Measurements from ENCODE around the gene PPP1R14D.

DNA sequence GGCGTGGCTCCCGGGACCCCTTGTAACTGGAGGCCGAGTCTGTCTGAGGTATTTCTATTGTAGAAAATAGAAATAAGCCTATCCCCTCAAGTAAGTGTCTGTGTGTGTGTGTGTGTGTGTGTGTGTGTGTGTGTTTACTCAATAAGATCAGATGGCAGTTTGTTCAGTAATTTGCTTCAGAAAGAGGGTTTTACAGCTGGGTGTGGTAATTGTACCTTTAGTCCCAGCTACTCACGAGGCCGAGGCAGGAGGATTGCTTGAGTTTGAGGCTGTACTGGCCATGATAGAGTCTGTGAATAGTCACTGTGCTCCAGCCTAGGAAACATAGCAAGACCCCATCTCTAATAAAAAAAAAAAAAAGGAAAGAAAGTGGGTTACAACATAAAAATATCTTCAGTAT, 24.0 kb upstream of the PPP1R14D start:
- TF ChIP-seq POLR2AphosphoS5 (IDR thresholded peaks at IDR 0.05; ENCODE audit: low read depth, low read length), result no peak
- TF ChIP-seq RNF2 (IDR thresholded peaks at IDR 0.05; ENCODE audit: borderline replicate concordance, low read depth, low read length, missing control alignments, poor library complexity, severe bottlenecking), result no peak
- TF ChIP-seq ATF3 (IDR thresholded peaks at IDR 0.05; ENCODE audit: insufficient read depth, low read depth, low read length), result no peak
- no peak for TF ChIP-seq TAF1 (IDR thresholded peaks at IDR 0.05; ENCODE audit: low read depth, low read length)
- TF ChIP-seq SIN3A (conservative IDR thresholded peaks at IDR 0.05 in 1 of 2, IDR thresholded peaks at IDR 0.05 in 1 of 2; ENCODE audit: low read depth in 1 of 2, low read length in 2 of 2), result no peak
- TF ChIP-seq CTCF (IDR thresholded peaks at IDR 0.05; ENCODE audit: control extremely low read depth in 1 of 3, insufficient read depth in 1 of 3, low read depth in 1 of 3, low read length in 3 of 3), result no peak
- no peak for TF ChIP-seq PHF8 (conservative IDR thresholded peaks at IDR 0.05; ENCODE audit: low read depth, low read length)
- no peak for TF ChIP-seq RAD21 (IDR thresholded peaks at IDR 0.05 in 1 of 2, conservative IDR thresholded peaks at IDR 0.05 in 1 of 2; ENCODE audit: low read depth in 2 of 2, low read length in 2 of 2)
- no peak for TF ChIP-seq POLR2A (IDR thresholded peaks at IDR 0.05; ENCODE audit: control extremely low read depth in 1 of 2, low read depth in 2 of 2, low read length in 2 of 2)
- TF ChIP-seq, protein P1, sequence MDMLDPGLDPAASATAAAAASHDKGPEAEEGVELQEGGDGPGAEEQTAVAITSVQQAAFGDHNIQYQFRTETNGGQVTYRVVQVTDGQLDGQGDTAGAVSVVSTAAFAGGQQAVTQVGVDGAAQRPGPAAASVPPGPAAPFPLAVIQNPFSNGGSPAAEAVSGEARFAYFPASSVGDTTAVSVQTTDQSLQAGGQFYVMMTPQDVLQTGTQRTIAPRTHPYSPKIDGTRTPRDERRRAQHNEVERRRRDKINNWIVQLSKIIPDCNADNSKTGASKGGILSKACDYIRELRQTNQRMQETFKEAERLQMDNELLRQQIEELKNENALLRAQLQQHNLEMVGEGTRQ (IDR thresholded peaks at IDR 0.05; ENCODE audit: low read length), result no peak
- no peak for TF ChIP-seq SRF (IDR thresholded peaks at IDR 0.05; ENCODE audit: low read depth, low read length)
